Measurements from ENCODE around the gene ZDHHC8.

DNA sequence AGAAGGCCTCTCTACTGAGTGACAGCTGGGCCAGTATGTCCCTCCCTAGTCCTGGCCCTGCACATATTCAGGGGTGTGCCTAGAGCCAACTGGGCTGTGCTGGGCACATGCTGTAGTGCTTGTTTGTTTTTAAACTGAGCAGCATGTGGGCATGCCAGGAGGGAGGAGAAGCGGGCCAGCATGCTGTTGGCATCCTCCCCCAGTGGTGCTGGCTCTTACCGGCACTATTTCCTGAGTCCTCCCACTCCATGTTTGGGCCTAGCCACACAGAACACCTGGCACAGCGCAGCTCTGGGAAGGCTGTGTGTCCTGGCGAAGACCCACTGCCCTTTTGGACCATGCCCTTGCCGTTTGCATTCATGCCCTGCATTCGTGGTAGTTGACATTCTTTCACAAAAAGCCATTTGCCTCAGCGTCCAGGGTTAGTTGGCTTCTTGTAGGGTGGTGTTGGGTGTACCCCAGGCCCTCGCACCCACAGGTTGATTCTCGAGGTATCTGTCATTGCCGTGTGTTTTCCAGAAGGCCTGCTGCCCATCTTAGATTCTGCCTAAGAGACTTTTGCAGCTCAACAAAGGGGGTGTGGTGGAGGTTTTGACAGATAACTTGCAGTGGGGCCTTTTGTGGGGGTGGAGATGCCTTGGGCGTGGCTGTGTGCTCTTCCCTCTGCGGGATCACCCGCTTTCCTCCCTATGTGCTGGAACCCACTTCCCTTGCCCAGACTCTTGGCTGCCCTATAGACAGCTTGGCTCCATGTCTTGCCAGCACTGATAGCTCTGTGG lies 38.0 kb upstream of the ZDHHC8 start:
- no peak for TF ChIP-seq CTCF (optimal IDR thresholded peaks at IDR 0.05 in 1 of 3, IDR thresholded peaks at IDR 0.05 in 1 of 3, conservative IDR thresholded peaks at IDR 0.05 in 1 of 3; ENCODE audit: extremely low read depth in 1 of 3, insufficient read depth in 2 of 3, low read length in 3 of 3)
- no peak for TF ChIP-seq EZH2 (IDR thresholded peaks at IDR 0.05; ENCODE audit: low read length)
